DMS79 (cell line): Measurements from ENCODE around the gene CRACDL.
"Not testable (repeated sequence)": the region's sequence is repeated elsewhere in the genome, so short reads cannot be mapped to it uniquely, and the experiment has no call there.

Source experiments
- DNase-seq: peaks from one replicate; lab custom pipeline; 2025; lab: John Stamatoyannopoulos, UW

CRACDL gene

GRCh38 chr2:98907966-98908905 is 27.8 kb downstream of the CRACDL start:
- peak; percentile 40 for DNase-seq

- DNase-seq: no peak
These were observed 28.6 kb downstream of the CRACDL start for GRCh38 chr2:98907385-98907784.

GRCh38 chr2:98903767-98904485 is 32.1 kb downstream of the CRACDL start:
- no peak for DNase-seq

GRCh38 chr2:98903064-98903355 is 33.0 kb downstream of the CRACDL start:
- DNase-seq: no peak

GRCh38 chr2:98902209-98903063 is 33.6 kb downstream of the CRACDL start:
- DNase-seq: no peak

GRCh38 chr2:98901702-98902101 is 34.3 kb downstream of the CRACDL start:
- DNase-seq: no peak

GRCh38 chr2:98901291-98901690 is 34.7 kb downstream of the CRACDL start:
- no peak for DNase-seq

- no peak for DNase-seq
These were observed 35.3 kb downstream of the CRACDL start for GRCh38 chr2:98900721-98901120.

GRCh38 chr2:98899703-98900078 is 36.3 kb downstream of the CRACDL start:
- DNase-seq: not testable (repeated sequence)

GRCh38 chr2:98899041-98899702 is 36.9 kb downstream of the CRACDL start:
- peak; percentile 91 for DNase-seq

- DNase-seq: no peak
These were observed 37.6 kb downstream of the CRACDL start for GRCh38 chr2:98898423-98898841.

GRCh38 chr2:98897746-98898145 is 38.3 kb downstream of the CRACDL start:
- no peak for DNase-seq

GRCh38 chr2:98896944-98897343 is 39.1 kb downstream of the CRACDL start:
- no peak for DNase-seq

- no peak for DNase-seq
These were observed 39.6 kb downstream of the CRACDL start for GRCh38 chr2:98896416-98896815.

GRCh38 chr2:98895901-98896300 is 40.1 kb downstream of the CRACDL start:
- no peak for DNase-seq

GRCh38 chr2:98895221-98895620 is 40.8 kb downstream of the CRACDL start:
- no peak for DNase-seq

- no peak for DNase-seq
These were observed 41.6 kb downstream of the CRACDL start for GRCh38 chr2:98894331-98895000.

GRCh38 chr2:98893911-98894321 is 42.1 kb downstream of the CRACDL start:
- DNase-seq: no peak

GRCh38 chr2:98892871-98893270 is 43.2 kb downstream of the CRACDL start:
- no peak for DNase-seq

- DNase-seq: no peak
These were observed 44.4 kb downstream of the CRACDL start for GRCh38 chr2:98891591-98891990.

GRCh38 chr2:98886066-98886554 is 49.9 kb downstream of the CRACDL start:
- DNase-seq: no peak
